MM.1S (cell line): ENCODE data around the gene LDLRAD4.

Experiments used
- DNase-seq: peaks from one replicate; pipeline ENCODE4 v3.0.0-alpha.2; 2015
- H2AFZ ChIP-seq: fragments of 300-600 bp; sonication (generic); 2 replicates; pipeline ENCODE4 v1.6.0; 2016; ENCODE audit warnings: antibody characterized with exemption, low read length
- H3F3A ChIP-seq: fragments of 300-600 bp; sonication (generic); 2 replicates; pipeline ENCODE4 v1.6.1; 2016; ENCODE audit warnings: mild to moderate bottlenecking, antibody characterized with exemption, low read length, moderate library complexity, mixed read lengths; ENCODE audit not compliant: insufficient read depth
- H3K27ac ChIP-seq: fragments of 300-600 bp; sonication (generic); 2 replicates; pipeline ENCODE4 v1.5.1; 2016; ENCODE audit warnings: mild to moderate bottlenecking, low read length
- H3K27me3 ChIP-seq: fragments of 300-600 bp; sonication (generic); replicated peaks from 2 replicates; pipeline ENCODE4 v1.6.0; 2016; ENCODE audit warnings: low read length; ENCODE audit not compliant: insufficient read depth
- H3K36me3 ChIP-seq: fragments of 300-600 bp; sonication (generic); replicated peaks from 2 replicates; pipeline ENCODE4 v1.6.1; 2016; ENCODE audit warnings: mild to moderate bottlenecking, low read length, mixed read lengths; ENCODE audit not compliant: insufficient read depth
- H3K4me1 ChIP-seq: fragments of 300-600 bp; sonication (generic); 2 replicates; pipeline ENCODE4 v1.6.1; 2016; ENCODE audit warnings: low read length, mixed read lengths
- H3K4me2 ChIP-seq: fragments of 300-600 bp; sonication (generic); 2 replicates; pipeline ENCODE4 v1.6.0; 2016; ENCODE audit warnings: low read depth, low read length
- H3K4me3 ChIP-seq: fragments of 300-600 bp; sonication (generic); 2 replicates; pipeline ENCODE4 v1.5.1; 2016; ENCODE audit warnings: low read length, mixed read lengths
- H3K79me2 ChIP-seq: fragments of 300-600 bp; sonication (generic); 2 replicates; pipeline ENCODE4 v1.6.1; 2016; ENCODE audit warnings: mixed run types, low read length, mixed read lengths
- H3K9ac ChIP-seq: fragments of 300-600 bp; sonication (generic); 2 replicates; pipeline ENCODE4 v1.6.1; 2016; ENCODE audit warnings: low read length, mixed read lengths
- H3K9me2 ChIP-seq: fragments of 300-600 bp; sonication (generic); replicated peaks from 2 replicates; pipeline ENCODE4 v1.6.1; 2016; ENCODE audit warnings: mild to moderate bottlenecking, low read length, mixed read lengths; ENCODE audit not compliant: insufficient read depth
- H3K9me3 ChIP-seq: fragments of 300-600 bp; sonication (generic); replicated peaks from 2 replicates; pipeline ENCODE4 v1.6.1; 2016; ENCODE audit warnings: mild to moderate bottlenecking, low read length, mixed read lengths; ENCODE audit not compliant: insufficient read depth
- H4K20me1 ChIP-seq: fragments of 300-600 bp; sonication (generic); 2 replicates; pipeline ENCODE4 v1.6.1; 2016; ENCODE audit warnings: mild to moderate bottlenecking, low read length, moderate library complexity, mixed read lengths; ENCODE audit not compliant: insufficient read depth
- EZH2 ChIP-seq: fragments of 300-600 bp; sonication (generic); optimal IDR thresholded peaks from 2 replicates; pipeline ENCODE3; 2017; ENCODE audit warnings: low read depth, mild to moderate bottlenecking, antibody characterized with exemption, low read length, mixed read lengths
- EZH2phosphoT487 ChIP-seq: fragments of 300-600 bp; sonication (generic); IDR thresholded peaks from 2 replicates; pipeline ENCODE4 v1.6.1; 2018; ENCODE audit warnings: antibody characterized with exemption, low read length
- TF ChIP-seq, protein P1 (sequence below): fragments of 300-600 bp; sonication (generic); IDR thresholded peaks from 2 replicates; pipeline ENCODE4 v1.5.1; 2016; ENCODE audit warnings: antibody characterized with exemption, low read length, mixed read lengths

The LDLRAD4 gene

DNA sequence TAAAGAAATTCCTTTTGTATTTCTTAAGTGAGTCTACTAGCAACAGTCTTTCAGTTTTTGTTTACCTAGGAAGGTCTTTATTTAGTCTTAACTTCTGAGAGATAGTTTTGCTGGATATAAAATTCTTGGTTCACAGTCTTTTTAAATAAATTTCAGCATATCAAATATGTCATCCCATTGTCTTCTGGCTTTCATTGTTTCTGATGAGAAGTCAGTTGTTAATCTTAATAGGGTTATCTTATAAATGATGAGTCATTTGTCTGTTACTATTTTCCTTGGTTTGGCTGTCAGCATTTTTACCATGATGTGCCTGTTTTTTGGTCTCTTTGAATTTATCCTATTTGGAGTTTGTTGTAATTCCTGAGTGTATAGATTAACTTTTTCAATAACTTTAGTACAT lies 378.5 kb downstream of the LDLRAD4 start:
- Histone ChIP-seq H3K4me3 (no peak overlapping the region), H3K9me3 (no peaks in the 10 kb centered on the region), H3K79me2 (no peaks in the 10 kb centered on the region), H3K4me2 (no peak overlapping the region), H3F3A (no peaks in the 10 kb centered on the region), H3K27me3 (no peaks in the 10 kb centered on the region), H3K36me3 (no peaks in the 10 kb centered on the region), H3K4me1 (no peaks in the 10 kb centered on the region), H3K9ac (no peak overlapping the region), H2AFZ (no peak overlapping the region), H3K9me2 (no peaks in the 10 kb centered on the region), H3K27ac (no peak overlapping the region), H4K20me1 (no peaks in the 10 kb centered on the region)
- TF ChIP-seq EZH2 = no peak
- TF ChIP-seq, protein P1, sequence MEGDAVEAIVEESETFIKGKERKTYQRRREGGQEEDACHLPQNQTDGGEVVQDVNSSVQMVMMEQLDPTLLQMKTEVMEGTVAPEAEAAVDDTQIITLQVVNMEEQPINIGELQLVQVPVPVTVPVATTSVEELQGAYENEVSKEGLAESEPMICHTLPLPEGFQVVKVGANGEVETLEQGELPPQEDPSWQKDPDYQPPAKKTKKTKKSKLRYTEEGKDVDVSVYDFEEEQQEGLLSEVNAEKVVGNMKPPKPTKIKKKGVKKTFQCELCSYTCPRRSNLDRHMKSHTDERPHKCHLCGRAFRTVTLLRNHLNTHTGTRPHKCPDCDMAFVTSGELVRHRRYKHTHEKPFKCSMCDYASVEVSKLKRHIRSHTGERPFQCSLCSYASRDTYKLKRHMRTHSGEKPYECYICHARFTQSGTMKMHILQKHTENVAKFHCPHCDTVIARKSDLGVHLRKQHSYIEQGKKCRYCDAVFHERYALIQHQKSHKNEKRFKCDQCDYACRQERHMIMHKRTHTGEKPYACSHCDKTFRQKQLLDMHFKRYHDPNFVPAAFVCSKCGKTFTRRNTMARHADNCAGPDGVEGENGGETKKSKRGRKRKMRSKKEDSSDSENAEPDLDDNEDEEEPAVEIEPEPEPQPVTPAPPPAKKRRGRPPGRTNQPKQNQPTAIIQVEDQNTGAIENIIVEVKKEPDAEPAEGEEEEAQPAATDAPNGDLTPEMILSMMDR = no peak
- TF ChIP-seq EZH2phosphoT487 = no peak
- no peak for DNase-seq

DNA sequence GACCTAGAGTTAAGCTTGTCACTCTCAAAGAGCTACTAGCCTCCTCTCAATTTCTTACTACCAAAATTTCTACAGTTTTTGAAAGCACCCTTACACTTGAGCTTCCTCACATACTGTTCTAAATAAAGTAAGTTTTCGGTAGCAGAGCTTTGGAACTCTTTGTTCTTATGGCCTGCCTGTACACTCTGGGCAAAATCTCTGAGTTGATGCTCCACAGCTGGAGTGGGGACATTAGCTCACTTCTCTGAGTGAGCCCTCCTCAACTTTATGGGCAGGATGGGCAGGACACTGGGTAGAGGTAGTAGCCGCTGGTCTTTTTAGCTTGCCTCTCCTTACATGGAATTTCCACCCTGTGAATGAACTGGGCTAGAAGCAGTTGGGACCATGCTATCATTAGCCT lies 380.0 kb downstream of the LDLRAD4 start:
- no peaks in the 10 kb centered on the region for H3K27me3 ChIP-seq
- H3K4me2 ChIP-seq = no peak overlapping the region
- no peaks in the 10 kb centered on the region for H3K9me3 ChIP-seq
- no peak overlapping the region for H2AFZ ChIP-seq
- H3K27ac ChIP-seq = no peak overlapping the region
- H3K79me2 ChIP-seq = no peaks in the 10 kb centered on the region
- no peaks in the 10 kb centered on the region for H3K9me2 ChIP-seq
- DNase-seq = no peak
- H3K4me1 ChIP-seq = no peaks in the 10 kb centered on the region
- H3F3A ChIP-seq = no peaks in the 10 kb centered on the region
- H3K9ac ChIP-seq = no peak overlapping the region
- H4K20me1 ChIP-seq = no peaks in the 10 kb centered on the region
- TF ChIP-seq, protein P1 = no peak
- TF ChIP-seq EZH2phosphoT487 (no peak), EZH2 (no peak)
- H3K36me3 ChIP-seq = no peaks in the 10 kb centered on the region
- no peak overlapping the region for H3K4me3 ChIP-seq

DNA sequence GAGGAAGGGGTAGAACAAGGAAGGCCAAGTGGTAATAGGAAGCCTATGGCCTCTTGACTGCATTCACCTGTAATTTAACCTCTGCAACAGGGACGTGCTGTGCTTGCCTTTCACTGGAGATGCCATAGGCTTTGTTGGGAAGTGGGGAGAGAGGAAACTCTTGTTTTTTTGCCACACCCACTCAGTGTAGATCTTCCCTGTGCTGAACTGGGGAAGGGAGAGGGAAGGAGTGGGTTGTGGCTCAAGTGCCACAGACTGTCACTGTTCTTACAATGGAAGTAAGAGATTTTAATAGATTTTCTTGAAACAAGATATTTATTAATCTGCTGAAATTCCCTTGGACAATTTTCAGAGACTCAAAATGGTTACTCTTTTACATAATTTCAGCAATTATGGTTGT lies 380.5 kb downstream of the LDLRAD4 start:
- no peaks in the 10 kb centered on the region for H3K27me3 ChIP-seq
- H3K4me1 ChIP-seq = no peaks in the 10 kb centered on the region
- DNase-seq = no peak
- no peak overlapping the region for H3K9ac ChIP-seq
- no peak overlapping the region for H3K27ac ChIP-seq
- H3K4me2 ChIP-seq = no peak overlapping the region
- no peaks in the 10 kb centered on the region for H3K79me2 ChIP-seq
- no peaks in the 10 kb centered on the region for H3K36me3 ChIP-seq
- no peak overlapping the region for H2AFZ ChIP-seq
- no peak overlapping the region for H3K4me3 ChIP-seq
- no peaks in the 10 kb centered on the region for H3F3A ChIP-seq
- no peaks in the 10 kb centered on the region for H4K20me1 ChIP-seq
- H3K9me2 ChIP-seq = no peaks in the 10 kb centered on the region
- H3K9me3 ChIP-seq = no peaks in the 10 kb centered on the region
- TF ChIP-seq, protein P1 = no peak
- no peak for TF ChIP-seq EZH2phosphoT487
- no peak for TF ChIP-seq EZH2
